ENCODE measurements around the gene GALNT7. TPM values are rescaled to one million over a fixed set of nuclear protein-coding genes. Genes with fewer than 3 reads are reported as not detected.

GALNT7 gene
- total RNA-seq, 1 donor = 18.8 TPM

GRCh38 chr4:173293663-173294062 is 125.1 kb downstream of the GALNT7 start:
- Histone ChIP-seq H3K4me2 (ENCODE audit: insufficient read depth, low read length) (no peak overlapping the region), H3K4me3 (ENCODE audit: insufficient read depth, low read length) (no peak overlapping the region), H4K20me1 (ENCODE audit: insufficient read depth, low read length) (no peaks in the 10 kb centered on the region), H3K27ac (ENCODE audit: low read depth, low read length) (no peak overlapping the region), H3K27me3 (ENCODE audit: insufficient read depth, low read length) (no peaks in the 10 kb centered on the region), H3K9me3 (ENCODE audit: low read depth, low read length) (no peaks in the 10 kb centered on the region), H2AFZ (ENCODE audit: low read length) (no peak overlapping the region), H3K36me3 (ENCODE audit: insufficient read depth, low read length) (no peaks in the 10 kb centered on the region), H3K79me2 (ENCODE audit: insufficient read depth, low read length) (no peaks in the 10 kb centered on the region), H3K4me1 (ENCODE audit: insufficient read depth, low read length) (no peaks in the 10 kb centered on the region)
- no peak for DNase-seq (ENCODE audit: insufficient read length, low spot score, missing footprints)
- no peak for TF ChIP-seq CTCF (IDR thresholded peaks at IDR 0.05; ENCODE audit: extremely low read depth, low read depth, low read length)

DNA sequence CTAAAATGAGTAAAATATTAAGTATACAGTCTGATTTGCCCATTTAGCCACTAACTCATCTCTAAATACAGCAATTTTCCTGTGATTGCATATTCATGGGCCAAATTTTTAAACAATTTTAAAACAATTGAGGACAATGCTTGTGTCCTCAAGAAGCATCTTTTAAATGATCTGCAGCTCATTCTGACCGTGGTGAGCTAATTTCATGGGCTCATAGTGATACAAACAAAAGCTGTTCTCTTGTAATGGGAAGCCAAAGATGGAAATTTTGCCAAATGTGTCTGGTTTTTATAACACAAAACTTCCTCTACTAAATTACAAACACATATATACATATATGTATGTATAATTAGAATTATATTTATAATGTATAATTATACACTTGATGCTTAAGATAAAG is 125.8 kb downstream of the GALNT7 start:
- no peak for DNase-seq (ENCODE audit: insufficient read length, low spot score, missing footprints)
- Histone ChIP-seq H3K4me3 (ENCODE audit: insufficient read depth, low read length) (no peak overlapping the region), H4K20me1 (ENCODE audit: insufficient read depth, low read length) (no peaks in the 10 kb centered on the region), H3K9me3 (ENCODE audit: low read depth, low read length) (no peaks in the 10 kb centered on the region), H2AFZ (ENCODE audit: low read length) (no peak overlapping the region), H3K27ac (ENCODE audit: low read depth, low read length) (no peak overlapping the region), H3K4me1 (ENCODE audit: insufficient read depth, low read length) (no peaks in the 10 kb centered on the region), H3K36me3 (ENCODE audit: insufficient read depth, low read length) (no peaks in the 10 kb centered on the region), H3K4me2 (ENCODE audit: insufficient read depth, low read length) (no peak overlapping the region), H3K27me3 (ENCODE audit: insufficient read depth, low read length) (no peaks in the 10 kb centered on the region), H3K79me2 (ENCODE audit: insufficient read depth, low read length) (no peaks in the 10 kb centered on the region)
- no peak for TF ChIP-seq CTCF (IDR thresholded peaks at IDR 0.05; ENCODE audit: extremely low read depth, low read depth, low read length)

- peak overlapping the region; percentile 58 for H2AFZ ChIP-seq (ENCODE audit: low read length)
Observed at GRCh38 chr4:173301518-173302201, 133.0 kb downstream of the GALNT7 start.

More at GRCh38 chr4:173301518-173302201, 133.0 kb downstream of the GALNT7 start:
- H3K27ac ChIP-seq (ENCODE audit: low read depth, low read length) = no peak overlapping the region
- H3K27me3 ChIP-seq (ENCODE audit: insufficient read depth, low read length) = no peaks in the 10 kb centered on the region
- H3K79me2 ChIP-seq (ENCODE audit: insufficient read depth, low read length) = no peaks in the 10 kb centered on the region
- DNase-seq (ENCODE audit: insufficient read length, low spot score, missing footprints) = peak; percentile 37
- no peak overlapping the region for H3K4me3 ChIP-seq (ENCODE audit: insufficient read depth, low read length)
- H3K36me3 ChIP-seq (ENCODE audit: insufficient read depth, low read length) = no peaks in the 10 kb centered on the region
- H3K9me3 ChIP-seq (ENCODE audit: low read depth, low read length) = no peaks in the 10 kb centered on the region
- H3K4me1 ChIP-seq (ENCODE audit: insufficient read depth, low read length) = no peaks in the 10 kb centered on the region
- peak; percentile 89 for TF ChIP-seq CTCF (IDR thresholded peaks at IDR 0.05; ENCODE audit: extremely low read depth, low read depth, low read length)
- H3K4me2 ChIP-seq (ENCODE audit: insufficient read depth, low read length) = peak overlapping the region; percentile 55
- H4K20me1 ChIP-seq (ENCODE audit: insufficient read depth, low read length) = no peaks in the 10 kb centered on the region

Measured in osteoblast (primary cell).